Effector CD4-positive, alpha-beta T cell (primary cell): ENCODE results near the gene RIGI.
"Not testable (repeated sequence)": the region's sequence is repeated elsewhere in the genome, so short reads cannot be mapped to it uniquely, and the experiment has no call there.

Source experiments
- DNase-seq: peaks from one replicate; pipeline ENCODE4 v3.0.0-alpha.2; 2020
- total RNA-seq: gene quantifications from one replicate; lab custom pipeline; 2026; lab: John Stamatoyannopoulos, UW

RIGI gene
- 23.6 reads per million, percentile 50 among the genes with 10 or more reads in this experiment for total RNA-seq

GRCh38 chr9:32526041-32526706 lies at the start of gene RIGI:
RIGI (minus strand) TSS chr9:32526196; CDS start chr9:32526166, 30 bp downstream.
- DNase-seq: peak; percentile 81

- DNase-seq: no peak
These were observed 48.9 kb upstream of the RIGI start for GRCh38 chr9:32574858-32575257.

GRCh38 chr9:32573821-32574220 lies 47.8 kb upstream of the RIGI start:
- DNase-seq: no peak

- DNase-seq: peak; percentile 96
These were observed 47.0 kb upstream of the RIGI start, which contains the start of gene NDUFB6 for GRCh38 chr9:32572900-32573523. NDUFB6 (minus strand) TSS chr9:32573159; CDS start chr9:32573060, 99 bp downstream.

- DNase-seq: peak; percentile 73
These were observed 46.2 kb upstream of the RIGI start for GRCh38 chr9:32571969-32572899.

- DNase-seq: no peak
These were observed 44.3 kb upstream of the RIGI start for GRCh38 chr9:32570262-32570661.

GRCh38 chr9:32566770-32567169 lies 40.8 kb upstream of the RIGI start:
- no peak for DNase-seq

- no peak for DNase-seq
These were observed 40.0 kb upstream of the RIGI start for GRCh38 chr9:32565967-32566366.

GRCh38 chr9:32558408-32558934 lies 32.5 kb upstream of the RIGI start:
- no peak for DNase-seq

- DNase-seq: no peak
These were observed 28.6 kb upstream of the RIGI start for GRCh38 chr9:32554591-32554990.

GRCh38 chr9:32554107-32554506 lies 28.1 kb upstream of the RIGI start:
- no peak for DNase-seq

- DNase-seq: peak; percentile 88
These were observed 26.3 kb upstream of the RIGI start, which contains the start of the genes SMIM27 and TOPORS for GRCh38 chr9:32552172-32552872. SMIM27 (plus strand) TSS chr9:32552327; CDS start chr9:32552435, 108 bp downstream. TOPORS (minus strand) TSS chr9:32552586; CDS start chr9:32552436, 150 bp downstream.

GRCh38 chr9:32551276-32552051 lies 25.5 kb upstream of the RIGI start:
- DNase-seq: peak; percentile 27

GRCh38 chr9:32550562-32551275 lies 24.7 kb upstream of the RIGI start:
- peak; percentile 98 for DNase-seq

GRCh38 chr9:32550150-32550561 lies 24.2 kb upstream of the RIGI start:
- no peak for DNase-seq

GRCh38 chr9:32548213-32548612 lies 22.2 kb upstream of the RIGI start:
- not testable (repeated sequence) for DNase-seq

- DNase-seq: no peak
These were observed 19.9 kb upstream of the RIGI start for GRCh38 chr9:32545884-32546283.

- DNase-seq: no peak
These were observed 17.1 kb upstream of the RIGI start for GRCh38 chr9:32543047-32543446.

GRCh38 chr9:32533816-32534215 lies 7.8 kb upstream of the RIGI start:
- DNase-seq: no peak

- DNase-seq: no peak
These were observed 7.3 kb upstream of the RIGI start for GRCh38 chr9:32533336-32533735.

GRCh38 chr9:32526707-32527048 lies 682 bp upstream of the RIGI start:
- no peak for DNase-seq
